ENCODE measurements around the gene TJP3.

The TJP3 gene

GRCh38 chr19:3768748-3769099 is 60.5 kb downstream of the TJP3 start:
- no peak for DNase-seq

- DNase-seq = no peak
These were observed 61.3 kb downstream of the TJP3 start for GRCh38 chr19:3769494-3769893.

- DNase-seq = no peak
These were observed 62.2 kb downstream of the TJP3 start for GRCh38 chr19:3770136-3770999.

GRCh38 chr19:3771000-3771905 is 63.1 kb downstream of the TJP3 start:
- DNase-seq = no peak

GRCh38 chr19:3771906-3772455 is 63.8 kb downstream of the TJP3 start, which contains the start of gene RAX2:
TSS of gene RAX2 (minus strand) at chr19:3772228. CDS start at chr19:3771742, 486 bp downstream.
- DNase-seq = no peak

- DNase-seq = no peak
These were observed 65.8 kb downstream of the TJP3 start for GRCh38 chr19:3773814-3774515.

GRCh38 chr19:3774621-3775373 is 66.6 kb downstream of the TJP3 start:
- DNase-seq = no peak

GRCh38 chr19:3775374-3775711 is 67.2 kb downstream of the TJP3 start:
- DNase-seq = no peak

- DNase-seq = no peak
These were observed 67.6 kb downstream of the TJP3 start for GRCh38 chr19:3775831-3776230.

GRCh38 chr19:3776479-3777040 is 68.4 kb downstream of the TJP3 start:
- DNase-seq = no peak

- no peak for DNase-seq
These were observed 70.1 kb downstream of the TJP3 start for GRCh38 chr19:3778104-3778867.

GRCh38 chr19:3778899-3779723 is 70.9 kb downstream of the TJP3 start:
- no peak for DNase-seq

- no peak for DNase-seq
These were observed 72.7 kb downstream of the TJP3 start for GRCh38 chr19:3780786-3781304.

- DNase-seq = no peak
These were observed 73.4 kb downstream of the TJP3 start for GRCh38 chr19:3781603-3782002.

GRCh38 chr19:3782330-3782729 is 74.1 kb downstream of the TJP3 start:
- DNase-seq = no peak

- no peak for DNase-seq
These were observed 74.7 kb downstream of the TJP3 start for GRCh38 chr19:3782903-3783302.

GRCh38 chr19:3783660-3784584 is 75.7 kb downstream of the TJP3 start:
- DNase-seq = peak in 1 of 2 donors; percentile 33
